Lower leg skin (tissue), 3 donors: ENCODE data around the gene VGLL3.

Experiments
- CTCF ChIP-seq, 3 donors: fragments of 450-650 bp; IDR thresholded peaks; one replicate each; pipeline ENCODE4 v1.5.1; 2016; ENCODE audit warnings: antibody characterized with exemption in 3 of 3, mild to moderate bottlenecking in 3 of 3, moderate library complexity in 2 of 3
- POLR2A ChIP-seq, 2 donors: fragments of 450-650 bp; IDR thresholded peaks; one replicate each; pipeline ENCODE4 v1.6.1; 2016 to 2017; ENCODE audit warnings: antibody characterized with exemption in 2 of 2, mild to moderate bottlenecking in 1 of 2, moderate library complexity in 1 of 2

- no peak for TF ChIP-seq CTCF (IDR thresholded peaks at IDR 0.05)
- no peak for TF ChIP-seq POLR2A (IDR thresholded peaks at IDR 0.05)
Observed at GRCh38 chr3:86963611-86964010, 27.3 kb downstream of the VGLL3 start.
